Superior temporal gyrus (tissue), 1 donor: ENCODE data around the gene SLC2A4.
A peak's percentile ranks its signal among the peaks of the same experiment; 100 is the strongest.

Source experiments
- DNase-seq: peaks from one replicate; pipeline ENCODE4 v3.0.0-alpha.2; 2016; ENCODE audit errors: extremely low spot score

The SLC2A4 gene

GRCh38 chr17:7266784-7267183 lies 14.7 kb upstream of the SLC2A4 start:
- no peak for DNase-seq

GRCh38 chr17:7279448-7279847 lies 2.1 kb upstream of the SLC2A4 start:
- DNase-seq = no peak

GRCh38 chr17:7280519-7281073 lies 922 bp upstream of the SLC2A4 start:
- peak; percentile 90 for DNase-seq

- no peak for DNase-seq
Measured at GRCh38 chr17:7281953-7282751, 634 bp downstream of the SLC2A4 start.

GRCh38 chr17:7282752-7283321 lies 1.3 kb downstream of the SLC2A4 start:
- no peak for DNase-seq

GRCh38 chr17:7283471-7284216 lies 2.1 kb downstream of the SLC2A4 start:
- no peak for DNase-seq

- DNase-seq = no peak
Measured at GRCh38 chr17:7284911-7285310, 3.4 kb downstream of the SLC2A4 start.

- no peak for DNase-seq
Measured at GRCh38 chr17:7285679-7286078, 4.2 kb downstream of the SLC2A4 start.

- no peak for DNase-seq
Measured at GRCh38 chr17:7289256-7290032, 7.9 kb downstream of the SLC2A4 start.

- DNase-seq = no peak
Measured at GRCh38 chr17:7290166-7290565, 8.6 kb downstream of the SLC2A4 start.

GRCh38 chr17:7290685-7291084 lies 9.2 kb downstream of the SLC2A4 start:
- no peak for DNase-seq

GRCh38 chr17:7292194-7292593 lies 10.7 kb downstream of the SLC2A4 start:
- no peak for DNase-seq

DNA sequence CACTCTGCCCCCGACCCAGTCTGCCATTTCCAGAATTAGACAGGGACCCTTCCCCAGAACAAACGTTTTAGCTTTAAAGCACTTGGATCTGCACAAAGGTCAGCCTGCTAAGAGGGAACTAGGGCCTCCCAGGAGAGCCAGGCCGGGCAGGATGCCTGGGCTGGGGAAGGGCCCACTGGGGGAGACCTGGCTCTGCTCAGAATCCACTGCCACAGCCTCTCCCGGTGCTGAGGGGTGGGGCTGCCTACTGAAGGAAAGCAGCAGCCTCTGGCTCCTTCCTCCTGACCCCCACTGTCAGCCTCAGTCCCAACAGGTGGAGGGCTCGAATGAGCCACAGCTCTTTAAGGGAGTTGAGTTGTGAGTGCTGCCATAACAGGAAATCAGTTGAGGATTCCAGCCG lies 11.2 kb downstream of the SLC2A4 start:
- DNase-seq = no peak

- DNase-seq = no peak
Measured at GRCh38 chr17:7293159-7293558, 11.6 kb downstream of the SLC2A4 start.

- DNase-seq = no peak
Measured at GRCh38 chr17:7293816-7294613, 12.5 kb downstream of the SLC2A4 start.

- no peak for DNase-seq
Measured at GRCh38 chr17:7294614-7295153, 13.2 kb downstream of the SLC2A4 start, which contains the start of gene YBX2. Gene YBX2, minus strand, starts transcription at chr17:7294639. Its CDS starts 139 bp downstream, at chr17:7294500.

GRCh38 chr17:7295230-7296180 lies 14.0 kb downstream of the SLC2A4 start:
- no peak for DNase-seq

DNA sequence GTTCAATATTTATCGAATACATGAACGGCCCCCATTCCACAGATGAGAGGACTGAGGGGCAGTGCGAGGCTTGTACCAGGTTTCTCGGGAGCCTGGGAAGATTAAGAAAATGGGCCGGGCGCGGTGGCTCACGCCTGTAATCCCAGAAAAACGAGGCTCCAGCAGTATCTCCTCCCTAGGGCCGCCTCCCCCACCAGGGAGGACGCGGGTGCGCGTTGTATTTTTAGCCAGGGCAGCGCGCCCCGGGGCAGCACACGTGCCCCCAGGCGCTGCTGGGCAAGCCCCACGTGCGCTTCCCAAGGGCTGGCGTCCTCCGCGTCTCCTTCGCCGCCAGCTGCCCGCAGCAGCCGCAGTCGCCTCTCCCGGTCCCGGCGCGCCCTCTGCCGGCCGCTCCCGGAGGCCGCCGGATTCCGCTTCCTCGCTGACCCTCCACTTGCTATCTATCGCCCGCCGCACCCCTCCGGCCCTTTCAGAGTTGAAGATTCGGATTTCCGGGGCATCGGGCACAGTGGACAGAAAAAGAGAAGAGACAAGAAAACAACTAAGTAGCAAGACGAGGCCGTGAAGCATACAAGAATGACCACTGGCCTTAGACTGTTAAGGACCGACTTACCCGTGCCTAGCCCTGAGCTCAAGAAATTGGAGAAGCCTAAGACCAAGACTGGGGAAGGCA lies 14.8 kb downstream of the SLC2A4 start:
- peak; percentile 77 for DNase-seq

GRCh38 chr17:7304179-7304578 lies 22.7 kb downstream of the SLC2A4 start:
- no peak for DNase-seq
